K562 (cell line): ENCODE measurements around the gene STAB2. TPM values are rescaled to one million over a fixed set of nuclear protein-coding genes. Genes with fewer than 3 reads are reported as not detected.
A peak's percentile ranks its signal among the peaks of the same experiment; 100 is the strongest.

Source experiments
- BHLHE40 ChIP-seq: IDR thresholded peaks from 2 replicates; pipeline ENCODE4 v1.6.1; 2011; ENCODE audit warnings: low read length, improper control_type of control experiment
- BRF1 ChIP-seq: IDR thresholded peaks from 3 replicates; pipeline ENCODE4 v1.6.1; 2011; ENCODE audit warnings: borderline replicate concordance, mild to moderate bottlenecking; ENCODE audit not compliant: insufficient read length; ENCODE audit errors: extremely low read depth
- EGR1 ChIP-seq: fragments of 450-650 bp; conservative IDR thresholded peaks from 2 replicates; pipeline ENCODE4 v1.6.1; 2017; ENCODE audit warnings: mild to moderate bottlenecking
- FOXM1 ChIP-seq, 2 experiments: fragments of 450-650 bp in 1 of 2; sonication (generic) in 1 of 2; formaldehyde crosslinking in 1 of 2; IDR thresholded peaks; 2 replicates each; pipeline versions ENCODE4 v1.6.1 to v1.9.0; 2017 to 2022; ENCODE audit warnings: low read depth in 2 of 2, mild to moderate bottlenecking in 2 of 2, missing genetic modification reagents in 1 of 2, moderate library complexity in 1 of 2
- GABPA ChIP-seq: fragments of 200-800 bp; sonication (Bioruptor generic); conservative IDR thresholded peaks from 2 replicates; pipeline ENCODE4 v1.6.1; 2016; ENCODE audit warnings: low read depth, missing genetic modification characterization, missing compliant biosample characterization
- NEUROD1 ChIP-seq: fragments of 150-350 bp; IDR thresholded peaks from 2 replicates; pipeline ENCODE4 v1.6.1; 2014; ENCODE audit warnings: borderline replicate concordance, low read length, low read depth; ENCODE audit not compliant: partially characterized antibody
- SAFB2 ChIP-seq: fragments of 200-400 bp; formaldehyde crosslinking; IDR thresholded peaks from 2 replicates; pipeline ENCODE4 v1.6.1; 2018; ENCODE audit warnings: borderline replicate concordance, low read length, low read depth, moderate library complexity; ENCODE audit not compliant: severe bottlenecking
- SOX6 ChIP-seq: fragments of 450-650 bp; IDR thresholded peaks from 2 replicates; pipeline ENCODE4 v1.6.1; 2014; ENCODE audit warnings: mild to moderate bottlenecking
- STAT5B ChIP-seq: fragments of 250-450 bp; sonication (Bioruptor Pico); IDR thresholded peaks from 2 replicates; pipeline ENCODE4 v1.8.0; 2021; ENCODE audit warnings: mild to moderate bottlenecking, inconsistent platforms
- TRIM28 ChIP-seq: fragments of 450-650 bp; IDR thresholded peaks from 2 replicates; pipeline ENCODE4 v1.6.1; 2017
- YY1 ChIP-seq, 3 experiments: IDR thresholded peaks; 2 replicates each; pipeline ENCODE4 v1.6.1; 2011; ENCODE audit warnings: low read length in 2 of 3, mild to moderate bottlenecking in 2 of 3, moderate library complexity in 2 of 3, borderline replicate concordance in 1 of 3, control low read depth in 1 of 3, low read depth in 1 of 3; ENCODE audit not compliant: insufficient read depth in 3 of 3, insufficient replicate concordance in 2 of 3, control insufficient read depth in 1 of 3, insufficient read length in 1 of 3; ENCODE audit errors: extremely low read depth in 1 of 3
- ZNF398 ChIP-seq: fragments of 250-450 bp; sonication (Bioruptor Pico); IDR thresholded peaks from 2 replicates; pipeline ENCODE4 v1.8.0; 2021; ENCODE audit warnings: moderate library complexity, mild to moderate bottlenecking, inconsistent platforms
- ZNF589 ChIP-seq: fragments of 200-800 bp; sonication (Bioruptor generic); IDR thresholded peaks from 2 replicates; pipeline ENCODE4 v1.6.1; 2016; ENCODE audit warnings: low read depth, missing genetic modification characterization, missing compliant biosample characterization
- polyA plus RNA-seq, 8 experiments: library from polyadenylated mRNA; depleted of rRNA in 4 of 8; stranded (reverse) in 5 of 8; unstranded in 3 of 8; fragments of >200 nt; fragmentation: Nextera tagmentation in 2 of 8; fragmentation: Illumina TruSeq in 1 of 8; extraction: Ambion mirVana in 2 of 8; extraction: Trizol in 1 of 8; gene quantifications; 2 replicates each; pipeline versions ENCODE4 v1.2.1 to v1.2.3, GENCODE V29; 2011 to 2014; ENCODE audit warnings: inconsistent platforms in 1 of 8, missing spikeins in 1 of 8
- total RNA-seq, 7 experiments: library from RNA; depleted of rRNA in 6 of 7; stranded (reverse); fragments of >200 nt in 6 of 7; fragmentation: Illumina TruSeq in 2 of 7; extraction: Trizol in 2 of 7; gene quantifications; 2 replicates each; pipeline versions ENCODE4 v1.2.1 to v1.2.3, GENCODE V29; 2011 to 2021; ENCODE audit warnings: low replicate concordance in 1 of 7
- TF ChIP-seq, protein P1 (sequence below): fragments of 200-800 bp; sonication (Bioruptor generic); IDR thresholded peaks from 2 replicates; pipeline ENCODE4 v1.6.1; 2016; ENCODE audit warnings: missing genetic modification characterization, missing compliant biosample characterization
- TF ChIP-seq, protein P2 (sequence below), 2 experiments: fragments of 450-650 bp in 1 of 2; sonication (generic) in 1 of 2; formaldehyde crosslinking in 1 of 2; IDR thresholded peaks in 1 of 2; conservative IDR thresholded peaks in 1 of 2; 2 replicates each; pipeline versions ENCODE4 v1.6.1 to v1.8.1; 2016 to 2023; ENCODE audit warnings: mild to moderate bottlenecking in 2 of 2, moderate library complexity in 2 of 2, inconsistent platforms in 1 of 2, missing genetic modification reagents in 1 of 2

Gene STAB2
- total and polyA plus RNA-seq, 9 of the 15 experiments (the other 6 are each of a cell fraction or from before 2014, with no cell fraction given), result 0.10 TPM; not detected in 8

DNA sequence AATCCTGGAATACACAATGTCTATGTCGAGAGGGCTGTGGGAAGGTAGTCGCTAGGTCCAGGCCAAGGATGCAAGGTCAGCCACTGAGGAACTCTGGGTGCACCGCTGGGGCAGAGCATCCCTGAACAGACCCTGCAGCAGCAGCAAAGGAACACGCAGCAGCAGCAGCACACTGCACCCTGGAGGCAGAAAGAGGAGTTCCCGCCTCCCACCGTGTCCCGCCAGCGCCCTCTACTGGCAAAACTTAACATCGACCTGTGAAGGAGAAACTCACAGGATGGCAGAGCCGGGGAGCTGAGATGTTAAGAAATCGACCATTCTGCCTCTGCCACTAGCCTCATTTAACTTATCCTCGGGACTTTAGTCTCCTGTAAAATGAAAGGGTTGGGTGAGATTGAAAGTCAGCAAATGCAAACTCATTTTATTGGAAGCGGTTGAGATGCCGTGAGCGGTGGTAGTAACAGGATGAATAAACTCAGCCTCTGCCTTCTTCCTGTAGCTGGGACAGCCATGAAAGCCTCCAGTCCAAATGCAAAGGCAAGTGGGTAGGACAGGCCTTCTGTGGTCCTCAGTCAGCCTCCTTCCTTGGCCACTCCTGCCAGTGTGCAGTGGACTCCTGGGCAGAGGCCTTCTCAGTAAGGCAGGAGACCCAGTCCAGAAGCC, 45.6 kb downstream of the STAB2 start (continued):
- TF ChIP-seq, protein P1, sequence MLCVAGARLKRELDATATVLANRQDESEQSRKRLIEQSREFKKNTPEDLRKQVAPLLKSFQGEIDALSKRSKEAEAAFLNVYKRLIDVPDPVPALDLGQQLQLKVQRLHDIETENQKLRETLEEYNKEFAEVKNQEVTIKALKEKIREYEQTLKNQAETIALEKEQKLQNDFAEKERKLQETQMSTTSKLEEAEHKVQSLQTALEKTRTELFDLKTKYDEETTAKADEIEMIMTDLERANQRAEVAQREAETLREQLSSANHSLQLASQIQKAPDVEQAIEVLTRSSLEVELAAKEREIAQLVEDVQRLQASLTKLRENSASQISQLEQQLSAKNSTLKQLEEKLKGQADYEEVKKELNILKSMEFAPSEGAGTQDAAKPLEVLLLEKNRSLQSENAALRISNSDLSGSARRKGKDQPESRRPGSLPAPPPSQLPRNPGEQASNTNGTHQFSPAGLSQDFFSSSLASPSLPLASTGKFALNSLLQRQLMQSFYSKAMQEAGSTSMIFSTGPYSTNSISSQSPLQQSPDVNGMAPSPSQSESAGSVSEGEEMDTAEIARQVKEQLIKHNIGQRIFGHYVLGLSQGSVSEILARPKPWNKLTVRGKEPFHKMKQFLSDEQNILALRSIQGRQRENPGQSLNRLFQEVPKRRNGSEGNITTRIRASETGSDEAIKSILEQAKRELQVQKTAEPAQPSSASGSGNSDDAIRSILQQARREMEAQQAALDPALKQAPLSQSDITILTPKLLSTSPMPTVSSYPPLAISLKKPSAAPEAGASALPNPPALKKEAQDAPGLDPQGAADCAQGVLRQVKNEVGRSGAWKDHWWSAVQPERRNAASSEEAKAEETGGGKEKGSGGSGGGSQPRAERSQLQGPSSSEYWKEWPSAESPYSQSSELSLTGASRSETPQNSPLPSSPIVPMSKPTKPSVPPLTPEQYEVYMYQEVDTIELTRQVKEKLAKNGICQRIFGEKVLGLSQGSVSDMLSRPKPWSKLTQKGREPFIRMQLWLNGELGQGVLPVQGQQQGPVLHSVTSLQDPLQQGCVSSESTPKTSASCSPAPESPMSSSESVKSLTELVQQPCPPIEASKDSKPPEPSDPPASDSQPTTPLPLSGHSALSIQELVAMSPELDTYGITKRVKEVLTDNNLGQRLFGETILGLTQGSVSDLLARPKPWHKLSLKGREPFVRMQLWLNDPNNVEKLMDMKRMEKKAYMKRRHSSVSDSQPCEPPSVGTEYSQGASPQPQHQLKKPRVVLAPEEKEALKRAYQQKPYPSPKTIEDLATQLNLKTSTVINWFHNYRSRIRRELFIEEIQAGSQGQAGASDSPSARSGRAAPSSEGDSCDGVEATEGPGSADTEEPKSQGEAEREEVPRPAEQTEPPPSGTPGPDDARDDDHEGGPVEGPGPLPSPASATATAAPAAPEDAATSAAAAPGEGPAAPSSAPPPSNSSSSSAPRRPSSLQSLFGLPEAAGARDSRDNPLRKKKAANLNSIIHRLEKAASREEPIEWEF (CRISPR knock-in tag), result no peak
- TF ChIP-seq BHLHE40 (0 out of 2 replicates have a peak, but pooled peaks have one; percentile 32), SOX6 (no peak), BRF1 (no peak), GABPA (tag) (no peak), ZNF589 (CRISPR knock-in tag) (no peak), ZNF398 (no peak), TRIM28 (no peak), STAT5B (CRISPR knock-in tag) (no peak), EGR1 (no peak), NEUROD1 (no peak), YY1 (IDR thresholded peaks at IDR 0.05; ENCODE audit: borderline replicate concordance in 1 of 3, control insufficient read depth in 1 of 3, extremely low read depth in 1 of 3, insufficient read depth in 3 of 3, insufficient read length in 1 of 3, insufficient replicate concordance in 2 of 3, low read depth in 1 of 3, low read length in 2 of 3) (peak in 2 of 3 experiments; percentile 35 to 37), FOXM1 (IDR thresholded peaks at IDR 0.05; ENCODE audit: low read depth) (no peak), FOXM1 (CRISPR knock-in tag; IDR thresholded peaks at IDR 0.05; ENCODE audit: low read depth) (no peak), SAFB2 (no peak)
- TF ChIP-seq, protein P2, sequence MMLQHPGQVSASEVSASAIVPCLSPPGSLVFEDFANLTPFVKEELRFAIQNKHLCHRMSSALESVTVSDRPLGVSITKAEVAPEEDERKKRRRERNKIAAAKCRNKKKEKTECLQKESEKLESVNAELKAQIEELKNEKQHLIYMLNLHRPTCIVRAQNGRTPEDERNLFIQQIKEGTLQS (IDR thresholded peaks at IDR 0.05), result no peak
- TF ChIP-seq, protein P2 (CRISPR knock-in tag; conservative IDR thresholded peaks at IDR 0.05), result no peak
